GM21723 (cell line): ENCODE measurements around the gene RPLP2.

Experiments
- ATAC-seq: cut with Tn5 transposase; IDR thresholded peaks from one replicate; pipeline ENCODE4 v1.9.1; 2021; ENCODE audit warnings: mild to moderate bottlenecking, moderate library complexity; ENCODE audit not compliant: unreplicated experiment

The RPLP2 gene

GRCh38 chr11:790721-791564 lies 18.8 kb upstream of the RPLP2 start:
- no peak for ATAC-seq

DNA sequence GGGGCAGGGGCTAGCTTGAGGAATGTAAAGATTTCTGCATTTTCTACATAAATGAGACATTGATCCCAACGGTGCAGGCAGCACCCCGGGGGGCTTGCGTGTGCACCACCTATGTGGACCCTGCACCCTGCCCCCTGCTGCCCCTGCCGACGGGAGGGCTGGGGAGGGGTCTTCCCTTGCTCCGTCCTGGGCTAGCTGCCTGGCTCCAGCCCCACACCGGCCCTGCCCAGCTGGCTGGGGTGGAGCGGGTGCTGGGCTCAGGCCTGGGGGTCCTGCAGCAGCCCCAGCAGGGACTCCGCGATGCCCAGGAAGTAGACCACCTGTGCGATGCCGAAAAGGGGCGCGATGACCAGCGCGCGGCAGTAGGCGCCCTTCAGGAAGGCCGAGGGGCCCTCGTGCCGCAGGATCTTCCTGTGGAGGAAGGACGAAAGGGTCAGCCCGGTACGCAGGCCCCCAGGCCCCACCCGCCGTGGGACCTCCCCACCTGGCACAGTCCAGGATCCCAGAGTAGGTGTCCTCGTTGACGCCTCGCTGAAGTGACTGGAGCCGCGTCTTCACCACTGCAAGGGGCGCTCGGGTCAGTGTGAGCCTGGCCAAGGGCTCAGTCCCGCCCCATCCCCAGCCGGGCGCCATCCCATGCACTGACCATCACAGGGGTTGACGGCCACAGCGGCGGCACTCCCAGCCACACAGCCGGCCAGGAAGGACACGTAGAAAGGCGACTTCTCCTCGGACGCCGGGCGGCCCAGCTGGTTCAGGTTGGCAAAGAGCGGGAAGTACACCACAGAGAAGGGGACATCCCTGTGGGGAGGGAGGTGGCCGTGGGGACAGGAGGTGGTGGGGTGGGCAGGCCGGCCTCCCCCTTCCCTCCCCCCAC lies 17.9 kb upstream of the RPLP2 start:
- ATAC-seq = no peak

GRCh38 chr11:792535-792821 lies 17.3 kb upstream of the RPLP2 start:
- ATAC-seq = no peak

DNA sequence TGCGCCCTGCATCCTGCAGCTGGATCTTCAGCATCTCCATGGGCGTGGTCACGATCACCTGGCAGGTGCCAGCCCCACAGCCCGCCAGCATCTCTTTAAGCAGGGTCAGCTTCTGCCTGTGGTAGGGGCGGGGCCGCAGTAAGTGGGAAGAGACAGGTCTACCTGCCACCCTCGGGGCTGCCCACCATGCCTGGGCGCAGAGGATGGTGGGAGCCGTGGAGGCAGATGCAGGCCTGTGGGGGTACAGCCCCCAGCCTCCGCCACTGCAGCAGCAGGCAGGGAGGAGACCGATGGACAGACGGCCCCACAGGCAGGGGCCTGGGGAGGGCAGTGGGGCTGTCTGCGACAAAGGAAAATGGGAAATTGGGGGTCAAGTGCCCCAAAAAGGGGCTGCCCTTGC lies 16.9 kb upstream of the RPLP2 start:
- ATAC-seq = no peak

GRCh38 chr11:793556-793955 lies 16.2 kb upstream of the RPLP2 start:
- ATAC-seq = no peak

DNA sequence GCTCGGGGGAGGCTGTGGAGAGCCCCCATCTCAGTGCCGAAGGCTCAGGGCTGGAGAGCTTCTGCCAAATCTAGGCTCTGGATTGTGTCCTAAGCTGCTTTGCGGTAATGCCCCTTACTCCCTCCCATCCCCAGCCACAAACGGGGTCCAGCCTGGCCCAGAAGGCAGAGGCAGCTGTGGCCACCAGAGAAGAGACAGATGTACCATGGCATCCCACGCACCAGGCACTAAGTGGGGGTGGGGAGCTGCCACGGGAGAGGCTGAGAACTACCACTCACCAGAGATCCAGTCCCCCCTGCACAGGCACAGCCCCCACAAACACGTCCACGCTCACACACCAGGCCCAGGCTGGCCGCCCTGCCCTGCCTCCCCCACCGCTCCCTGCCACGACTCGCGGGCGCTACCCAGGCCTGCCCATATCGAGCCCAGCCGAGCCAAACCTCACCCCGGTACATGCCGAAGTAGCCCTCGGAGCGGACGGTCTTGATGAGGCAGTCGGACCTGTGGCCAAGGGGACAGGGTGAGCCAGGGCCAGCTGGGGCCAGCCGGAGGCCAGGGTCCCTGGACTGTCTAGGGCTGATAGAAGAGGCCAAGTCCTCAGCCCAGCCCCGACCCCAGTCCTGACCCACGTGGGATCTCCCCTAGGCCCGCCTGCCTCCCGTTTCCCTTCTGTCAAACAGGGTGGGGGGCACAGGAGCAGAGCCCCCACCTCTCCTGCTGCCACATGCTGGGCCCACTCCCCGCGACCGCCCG lies 15.6 kb upstream of the RPLP2 start:
- no peak for ATAC-seq

GRCh38 chr11:794766-795633 lies 14.8 kb upstream of the RPLP2 start:
- no peak for ATAC-seq

DNA sequence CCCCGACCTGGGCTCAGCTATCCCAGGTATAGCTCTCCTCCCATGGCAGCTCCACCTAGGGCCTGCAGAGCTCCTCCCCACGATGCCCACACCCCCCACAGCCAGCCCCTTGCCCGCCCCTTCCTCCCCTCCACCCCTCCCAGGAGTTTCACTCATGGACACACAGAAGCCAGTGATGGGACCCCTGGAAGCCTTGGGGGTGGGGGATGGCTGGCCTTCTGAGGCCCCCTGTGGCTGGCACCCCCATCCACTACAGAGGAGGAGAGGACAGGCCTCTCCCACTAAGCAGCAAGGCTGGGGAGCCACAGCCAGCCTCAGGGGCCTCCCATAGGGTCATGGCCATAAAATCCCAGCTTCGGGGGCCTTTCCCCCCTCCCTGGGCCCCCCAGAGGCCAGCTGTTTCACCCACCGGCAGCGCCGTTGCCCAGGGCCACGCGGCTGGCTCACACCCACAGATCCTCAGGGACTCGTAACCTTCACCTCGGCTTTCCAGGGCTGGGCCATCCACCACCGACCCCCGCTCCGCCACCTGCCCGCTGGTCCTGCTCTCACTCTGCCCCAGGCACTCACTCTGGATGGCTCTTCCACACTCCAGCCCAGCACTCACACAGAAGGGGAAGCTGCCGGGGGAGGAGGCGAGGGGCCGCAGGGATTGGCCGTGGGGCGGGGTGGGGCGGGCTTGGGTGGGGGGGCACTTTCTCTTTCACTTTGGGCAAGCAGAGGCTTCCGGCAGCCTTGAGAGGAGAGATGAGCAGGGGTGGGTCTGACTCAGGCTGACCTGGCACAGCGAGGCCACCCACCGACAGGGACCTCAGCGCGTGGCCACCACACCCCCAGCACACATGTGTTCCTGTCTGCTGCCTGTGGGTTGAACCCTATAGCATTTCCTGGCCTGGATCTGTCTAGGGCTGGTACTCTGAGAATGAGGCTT lies 13.9 kb upstream of the RPLP2 start:
- no peak for ATAC-seq

DNA sequence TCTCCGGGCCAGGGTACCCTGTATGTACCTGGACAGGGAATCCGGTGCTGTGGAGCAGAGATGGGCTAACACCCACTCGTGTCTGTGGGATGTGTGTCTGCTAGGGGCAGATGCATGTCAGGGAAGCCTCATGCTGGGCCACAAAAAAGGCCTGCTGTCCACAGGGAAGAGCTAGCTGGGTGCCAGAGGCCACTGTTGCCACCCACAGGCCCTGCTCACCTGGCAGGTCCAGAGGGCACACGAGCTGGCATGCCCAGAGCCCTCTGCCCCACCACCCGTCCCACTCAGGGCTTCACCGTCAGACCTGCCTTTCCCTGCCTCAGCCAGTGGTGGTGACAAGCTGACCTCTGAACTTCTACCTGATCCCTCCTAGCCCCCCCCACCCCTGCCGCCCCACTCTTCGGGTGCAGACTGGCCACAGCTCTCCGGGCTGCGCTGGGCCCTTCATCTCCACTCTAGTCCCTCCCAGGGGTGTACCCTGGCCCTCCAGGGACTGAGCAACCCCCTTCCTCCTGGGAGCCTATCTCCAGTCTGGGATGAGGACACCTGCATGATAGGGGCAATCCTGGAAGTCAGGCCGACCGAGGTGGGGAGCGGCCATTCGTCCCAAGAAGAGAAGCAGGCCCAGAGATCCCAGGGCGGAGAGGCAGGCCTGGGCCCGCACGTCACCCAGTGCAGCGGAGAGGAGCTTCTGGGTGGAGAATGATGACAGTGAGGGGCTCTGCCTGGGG lies 13.0 kb upstream of the RPLP2 start:
- ATAC-seq = no peak

DNA sequence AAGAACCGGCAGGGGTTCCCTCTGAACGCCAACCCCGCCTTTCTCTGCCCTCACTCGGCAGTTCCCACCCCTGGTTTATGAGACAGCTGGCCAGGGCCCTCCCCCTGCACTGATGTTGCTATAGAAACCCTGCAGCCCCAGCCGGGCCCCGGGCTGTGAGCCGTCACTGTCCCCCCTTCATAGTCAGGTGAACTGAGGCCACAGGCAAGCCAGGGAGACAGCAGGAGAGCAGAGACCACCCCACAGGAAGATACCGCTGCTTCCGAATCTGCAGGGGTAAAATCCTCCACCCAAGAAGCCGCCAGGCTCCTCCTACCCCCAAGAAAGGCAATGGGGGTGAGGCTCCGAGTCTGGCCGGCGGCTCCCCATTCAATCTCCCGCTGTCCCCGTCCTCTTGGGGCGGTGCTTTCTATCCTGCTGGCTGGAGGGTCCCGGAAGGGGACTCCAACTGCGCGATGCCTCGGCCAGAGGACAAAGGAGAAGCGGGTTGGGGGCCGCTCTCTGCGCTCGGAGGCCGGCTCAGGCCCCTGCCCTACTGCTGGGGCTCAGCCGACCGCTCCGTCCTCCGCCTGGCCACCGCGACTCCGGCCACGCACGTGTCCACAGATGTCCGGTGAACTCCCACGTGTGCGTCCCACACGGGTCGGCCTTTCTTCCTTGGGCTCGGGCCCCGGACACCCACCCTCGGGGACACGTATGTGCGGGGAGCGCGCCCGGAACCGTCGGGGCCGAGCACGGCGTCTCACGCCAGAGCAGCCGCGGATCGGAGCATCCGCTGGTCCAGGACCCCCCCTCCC lies 12.3 kb upstream of the RPLP2 start:
- peak; percentile 45 for ATAC-seq

GRCh38 chr11:798093-798713 lies 11.6 kb upstream of the RPLP2 start, which contains the start of gene SLC25A22:
Gene SLC25A22 (minus strand): TSS chr11:798281. CDS start chr11:795006, 3,275 bp downstream.
- peak; percentile 67 for ATAC-seq

- no peak for ATAC-seq
Measured at GRCh38 chr11:799641-800316, 10.0 kb upstream of the RPLP2 start.

- no peak for ATAC-seq
Measured at GRCh38 chr11:800473-800872, 9.3 kb upstream of the RPLP2 start.

DNA sequence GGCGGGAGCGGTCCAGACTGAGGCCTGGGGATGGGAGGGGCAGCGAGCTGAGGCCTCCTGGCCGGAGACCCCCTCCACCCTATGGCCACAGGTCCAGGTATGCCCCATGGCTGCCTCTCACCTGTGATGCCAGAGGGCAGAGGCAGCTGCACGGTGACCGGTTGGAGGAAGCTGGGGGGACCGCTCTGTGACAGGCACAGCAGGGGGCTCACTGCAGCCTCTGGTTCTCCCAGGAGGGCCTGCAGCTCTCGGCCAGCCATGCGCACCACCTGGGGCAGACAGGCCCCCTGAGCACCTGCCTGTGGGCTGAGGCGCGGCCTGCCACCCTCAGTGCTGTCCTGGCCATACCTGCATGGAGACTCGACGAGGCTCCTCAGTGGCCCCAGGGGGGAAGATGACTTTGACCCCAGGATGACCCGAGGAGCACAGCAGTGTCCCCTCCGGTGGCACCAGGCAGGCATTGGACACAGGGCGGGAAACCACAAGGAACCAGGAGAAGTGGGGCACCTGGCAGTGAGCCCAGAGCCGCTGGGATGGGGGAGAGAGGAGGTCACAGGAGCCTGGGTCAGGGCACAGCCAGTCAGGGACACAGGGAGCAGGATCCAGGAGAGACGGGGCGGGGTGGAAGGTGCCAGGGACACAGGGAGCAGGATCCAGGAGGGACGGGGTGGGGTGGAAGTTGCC lies 8.5 kb upstream of the RPLP2 start:
- no peak for ATAC-seq

DNA sequence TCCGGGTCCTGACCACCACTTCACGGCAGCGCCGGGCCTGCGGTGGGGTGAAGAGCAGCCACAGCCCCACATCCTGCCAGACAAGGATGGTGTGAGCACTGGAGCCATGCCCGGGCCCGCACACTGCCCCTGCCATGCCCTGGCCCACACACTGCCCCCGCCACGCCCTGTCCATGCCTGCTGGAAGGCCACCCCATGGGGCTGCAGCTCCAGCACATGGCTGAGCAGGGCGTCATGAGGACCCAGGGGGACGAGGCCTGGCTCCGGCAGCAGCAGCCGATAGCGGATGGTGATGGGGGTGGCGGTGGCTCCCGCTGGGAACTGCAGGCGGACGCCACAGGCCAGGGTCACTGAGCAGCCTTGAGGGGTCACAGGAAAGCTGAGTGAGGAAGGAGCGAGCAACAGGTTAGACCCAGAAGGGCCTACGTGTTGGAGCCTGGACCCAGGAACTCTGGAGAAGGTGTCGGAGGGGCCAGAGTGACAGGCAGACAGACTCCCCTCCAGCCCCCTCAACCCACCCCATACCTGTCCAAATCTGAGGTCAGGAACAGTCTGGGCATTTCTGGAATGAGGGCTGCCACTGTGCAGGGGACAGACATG lies 7.6 kb upstream of the RPLP2 start:
- ATAC-seq = no peak
